Peyer's patch (tissue), 4 donors: ENCODE data around the gene HOXB8.

ENCODE experiments used
- CTCF ChIP-seq, 6 experiments: fragments of 450-650 bp in 4 of 6; fragments of 200-600 bp in 2 of 6; sonication (generic) in 1 of 6; IDR thresholded peaks; one replicate each; pipeline ENCODE4 v1.5.1; 2017 to 2019; ENCODE audit warnings: antibody characterized with exemption in 6 of 6, mild to moderate bottlenecking in 3 of 6, moderate library complexity in 1 of 6
- POLR2A ChIP-seq, 2 donors: fragments of 450-650 bp; IDR thresholded peaks; one replicate each; pipeline ENCODE4 v1.5.1; 2017; ENCODE audit warnings: antibody characterized with exemption in 2 of 2, mild to moderate bottlenecking in 2 of 2, moderate library complexity in 2 of 2

- TF ChIP-seq CTCF (IDR thresholded peaks at IDR 0.05) (no peak), POLR2A (IDR thresholded peaks at IDR 0.05) (no peak)
These were observed 37.0 kb downstream of the HOXB8 start, which contains the start of gene HOXB4 for GRCh38 chr17:48577946-48578615.
